CD1c-positive myeloid dendritic cell (primary cell): ENCODE measurements around the gene DENND4A.

Source experiments
- DNase-seq: peaks from one replicate; pipeline ENCODE4 v3.0.0-alpha.2; 2016; ENCODE audit errors: extremely low spot score

DENND4A gene

GRCh38 chr15:65666257-65666656 lies 125.8 kb downstream of the DENND4A start:
- no peak for DNase-seq

GRCh38 chr15:65663521-65663920 lies 128.6 kb downstream of the DENND4A start:
- no peak for DNase-seq

- DNase-seq, result no peak
Observed at GRCh38 chr15:65660927-65661326, 131.2 kb downstream of the DENND4A start.

- no peak for DNase-seq
Observed at GRCh38 chr15:65659502-65660052, 132.5 kb downstream of the DENND4A start.

- DNase-seq, result no peak
Observed at GRCh38 chr15:65655457-65655856, 136.6 kb downstream of the DENND4A start.

GRCh38 chr15:65655026-65655425 lies 137.1 kb downstream of the DENND4A start:
- DNase-seq, result no peak

GRCh38 chr15:65653801-65654521 lies 138.1 kb downstream of the DENND4A start:
- DNase-seq, result no peak

- DNase-seq, result no peak
Observed at GRCh38 chr15:65653341-65653740, 138.8 kb downstream of the DENND4A start.

- no peak for DNase-seq
Observed at GRCh38 chr15:65651831-65652749, 140.0 kb downstream of the DENND4A start.

GRCh38 chr15:65651042-65651322 lies 141.1 kb downstream of the DENND4A start:
- no peak for DNase-seq

GRCh38 chr15:65650312-65651041 lies 141.6 kb downstream of the DENND4A start:
- no peak for DNase-seq

- no peak for DNase-seq
Observed at GRCh38 chr15:65646486-65646885, 145.6 kb downstream of the DENND4A start.

GRCh38 chr15:65645392-65645791 lies 146.7 kb downstream of the DENND4A start:
- no peak for DNase-seq

- DNase-seq, result no peak
Observed at GRCh38 chr15:65644282-65644681, 147.8 kb downstream of the DENND4A start.

GRCh38 chr15:65642594-65642993 lies 149.5 kb downstream of the DENND4A start:
- DNase-seq, result no peak

GRCh38 chr15:65641768-65642475 lies 150.2 kb downstream of the DENND4A start:
- no peak for DNase-seq

- no peak for DNase-seq
Observed at GRCh38 chr15:65639509-65639908, 152.6 kb downstream of the DENND4A start.

GRCh38 chr15:65638681-65639089 lies 153.4 kb downstream of the DENND4A start:
- DNase-seq, result peak; percentile 74

GRCh38 chr15:65638109-65638508 lies 154.0 kb downstream of the DENND4A start:
- no peak for DNase-seq

GRCh38 chr15:65634356-65634755 lies 157.7 kb downstream of the DENND4A start:
- DNase-seq, result no peak

GRCh38 chr15:65633752-65634151 lies 158.3 kb downstream of the DENND4A start:
- DNase-seq, result no peak
